Measurements from ENCODE around the gene RBMS2.
A peak's percentile ranks its signal among the peaks of the same experiment; 100 is the strongest.
"Not testable (repeated sequence)": the region's sequence is repeated elsewhere in the genome, so short reads cannot be mapped to it uniquely, and the experiment has no call there.

Gene RBMS2

GRCh38 chr12:56510786-56511185 is 10.8 kb upstream of the RBMS2 start:
- H3K27ac ChIP-seq = no peak overlapping the region
- TF ChIP-seq CTCF (IDR thresholded peaks at IDR 0.05) = no peak
- TF ChIP-seq ZFX (IDR thresholded peaks at IDR 0.05; ENCODE audit: borderline replicate concordance) = no peak

GRCh38 chr12:56514014-56514318 is 7.7 kb upstream of the RBMS2 start:
- not testable (repeated sequence) for H3K27ac ChIP-seq
- peak; percentile 63 for TF ChIP-seq CTCF (IDR thresholded peaks at IDR 0.05)

- H3K27ac ChIP-seq = no peak overlapping the region
- no peak for TF ChIP-seq ZFX (IDR thresholded peaks at IDR 0.05; ENCODE audit: borderline replicate concordance)
- TF ChIP-seq CTCF (IDR thresholded peaks at IDR 0.05) = no peak
Measured at GRCh38 chr12:56517854-56518253, 3.8 kb upstream of the RBMS2 start.

GRCh38 chr12:56518570-56518969 is 3.0 kb upstream of the RBMS2 start:
- TF ChIP-seq ZFX (IDR thresholded peaks at IDR 0.05; ENCODE audit: borderline replicate concordance) (no peak), CTCF (IDR thresholded peaks at IDR 0.05) (no peak)
- no peak overlapping the region for H3K27ac ChIP-seq

- TF ChIP-seq CTCF (IDR thresholded peaks at IDR 0.05) (no peak), ZFX (IDR thresholded peaks at IDR 0.05; ENCODE audit: borderline replicate concordance) (no peak)
Measured at GRCh38 chr12:56520048-56520447, 1.6 kb upstream of the RBMS2 start.

GRCh38 chr12:56520506-56520905 is 1.1 kb upstream of the RBMS2 start:
- no peak overlapping the region for H3K27ac ChIP-seq
- no peak for TF ChIP-seq ZFX (IDR thresholded peaks at IDR 0.05; ENCODE audit: borderline replicate concordance)
- TF ChIP-seq CTCF (IDR thresholded peaks at IDR 0.05) = no peak

More at GRCh38 chr12:56520048-56520447, 1.6 kb upstream of the RBMS2 start:
- no peak overlapping the region for H3K27ac ChIP-seq

GRCh38 chr12:56521209-56521589 is 421 bp upstream of the RBMS2 start:
- peak overlapping the region; percentile 50 for H3K27ac ChIP-seq
- no peak for TF ChIP-seq CTCF (IDR thresholded peaks at IDR 0.05)
- no peak for TF ChIP-seq ZFX (IDR thresholded peaks at IDR 0.05; ENCODE audit: borderline replicate concordance)
